Ishikawa (cell line): Measurements from ENCODE around the gene NPLOC4.

ENCODE experiments used
- CEBPB ChIP-seq: IDR thresholded peaks from 2 replicates; pipeline ENCODE4 v1.6.1; 2012
- EGR1 ChIP-seq: IDR thresholded peaks from 2 replicates; pipeline ENCODE4 v1.6.1; 2012
- NFIC ChIP-seq: IDR thresholded peaks from 2 replicates; pipeline ENCODE4 v1.6.1; 2012
- TAF1 ChIP-seq: IDR thresholded peaks from 2 replicates; pipeline ENCODE4 v1.6.1; 2012; ENCODE audit warnings: low read depth, mild to moderate bottlenecking
- TCF12 ChIP-seq: IDR thresholded peaks from 2 replicates; pipeline ENCODE4 v1.6.1; 2012; ENCODE audit warnings: low read depth
- YY1 ChIP-seq: IDR thresholded peaks from 2 replicates; pipeline ENCODE4 v1.6.1; 2012; ENCODE audit warnings: low read depth
- TF ChIP-seq, protein P1 (sequence below): IDR thresholded peaks from 2 replicates; pipeline ENCODE4 v1.6.1; 2012; ENCODE audit warnings: low read depth, mild to moderate bottlenecking
- TF ChIP-seq, protein P2 (sequence below): IDR thresholded peaks from 2 replicates; pipeline ENCODE4 v1.6.1; 2012

DNA sequence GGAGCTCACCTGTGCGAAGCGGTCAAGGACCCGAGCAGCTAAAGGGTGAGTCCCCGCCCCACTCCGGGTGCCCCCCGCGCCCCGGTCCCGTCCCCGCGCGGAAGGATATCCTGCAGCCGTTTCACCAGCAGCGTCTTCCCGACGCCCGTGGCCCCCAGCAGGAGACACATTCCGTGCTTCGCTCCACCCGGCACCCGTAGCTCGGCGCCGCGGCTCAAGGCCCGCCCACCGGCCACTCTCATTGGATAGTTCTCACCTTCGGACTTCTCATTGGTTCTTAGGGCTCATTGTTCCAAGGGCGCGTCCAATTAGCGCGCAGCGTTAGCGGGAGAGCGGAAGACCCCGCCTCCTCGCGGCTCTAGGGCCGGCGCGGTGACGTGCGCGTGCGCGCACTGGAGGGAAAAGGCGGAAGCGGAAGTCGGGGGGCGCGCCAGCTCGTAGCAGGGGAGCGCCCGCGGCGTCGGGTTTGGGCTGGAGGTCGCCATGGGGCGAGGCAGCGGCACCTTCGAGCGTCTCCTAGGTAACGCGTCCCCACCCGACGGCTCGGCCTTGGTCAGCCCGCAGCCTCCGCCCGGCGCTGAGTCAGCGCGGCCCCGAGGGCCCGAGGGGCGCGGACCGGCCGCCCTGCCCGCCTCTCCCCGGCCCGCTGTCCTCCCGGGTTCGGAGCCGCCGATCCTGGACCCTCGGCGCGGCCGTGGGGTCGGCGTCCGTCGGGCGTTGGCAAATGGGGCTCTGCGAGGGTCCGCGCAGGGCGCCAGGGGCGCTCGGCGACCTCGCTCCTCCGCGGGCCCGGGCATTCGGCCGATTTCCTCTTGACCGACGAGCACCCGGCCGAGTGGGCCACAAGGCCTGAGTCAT, 46.9 kb upstream of the NPLOC4 start, which contains the start of the genes ARL16 and HGS:
- no peak for TF ChIP-seq CEBPB
- TF ChIP-seq EGR1 = no peak; the same call in 1 of the 2 replicates
- TF ChIP-seq, protein P1, sequence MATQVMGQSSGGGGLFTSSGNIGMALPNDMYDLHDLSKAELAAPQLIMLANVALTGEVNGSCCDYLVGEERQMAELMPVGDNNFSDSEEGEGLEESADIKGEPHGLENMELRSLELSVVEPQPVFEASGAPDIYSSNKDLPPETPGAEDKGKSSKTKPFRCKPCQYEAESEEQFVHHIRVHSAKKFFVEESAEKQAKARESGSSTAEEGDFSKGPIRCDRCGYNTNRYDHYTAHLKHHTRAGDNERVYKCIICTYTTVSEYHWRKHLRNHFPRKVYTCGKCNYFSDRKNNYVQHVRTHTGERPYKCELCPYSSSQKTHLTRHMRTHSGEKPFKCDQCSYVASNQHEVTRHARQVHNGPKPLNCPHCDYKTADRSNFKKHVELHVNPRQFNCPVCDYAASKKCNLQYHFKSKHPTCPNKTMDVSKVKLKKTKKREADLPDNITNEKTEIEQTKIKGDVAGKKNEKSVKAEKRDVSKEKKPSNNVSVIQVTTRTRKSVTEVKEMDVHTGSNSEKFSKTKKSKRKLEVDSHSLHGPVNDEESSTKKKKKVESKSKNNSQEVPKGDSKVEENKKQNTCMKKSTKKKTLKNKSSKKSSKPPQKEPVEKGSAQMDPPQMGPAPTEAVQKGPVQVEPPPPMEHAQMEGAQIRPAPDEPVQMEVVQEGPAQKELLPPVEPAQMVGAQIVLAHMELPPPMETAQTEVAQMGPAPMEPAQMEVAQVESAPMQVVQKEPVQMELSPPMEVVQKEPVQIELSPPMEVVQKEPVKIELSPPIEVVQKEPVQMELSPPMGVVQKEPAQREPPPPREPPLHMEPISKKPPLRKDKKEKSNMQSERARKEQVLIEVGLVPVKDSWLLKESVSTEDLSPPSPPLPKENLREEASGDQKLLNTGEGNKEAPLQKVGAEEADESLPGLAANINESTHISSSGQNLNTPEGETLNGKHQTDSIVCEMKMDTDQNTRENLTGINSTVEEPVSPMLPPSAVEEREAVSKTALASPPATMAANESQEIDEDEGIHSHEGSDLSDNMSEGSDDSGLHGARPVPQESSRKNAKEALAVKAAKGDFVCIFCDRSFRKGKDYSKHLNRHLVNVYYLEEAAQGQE = no peak
- TF ChIP-seq, protein P2, sequence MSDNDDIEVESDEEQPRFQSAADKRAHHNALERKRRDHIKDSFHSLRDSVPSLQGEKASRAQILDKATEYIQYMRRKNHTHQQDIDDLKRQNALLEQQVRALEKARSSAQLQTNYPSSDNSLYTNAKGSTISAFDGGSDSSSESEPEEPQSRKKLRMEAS = peak; percentile 70
- TF ChIP-seq TCF12 = no peak
- 0 out of 2 replicates have a peak, but pooled peaks have one; percentile 23 for TF ChIP-seq NFIC
- peak; percentile 60; the same call in 1 of the 2 replicates for TF ChIP-seq TAF1
- TF ChIP-seq YY1 = 0 out of 2 replicates have a peak, but pooled peaks have one; percentile 54
